GM23248 (cell line): ENCODE results near the gene GM2A. TPM values are rescaled to one million over a fixed set of nuclear protein-coding genes. Genes with fewer than 3 reads are reported as not detected.

Experiments used
- DNase-seq: peaks from one replicate; pipeline ENCODE4 v3.0.0-alpha.2; 2015
- H2AFZ ChIP-seq: fragments of 200-600 bp; sonication (generic); 2 replicates; pipeline ENCODE4 v1.6.1; 2016; ENCODE audit warnings: antibody characterized with exemption
- H3F3A ChIP-seq: fragments of 200-600 bp; sonication (generic); 2 replicates; pipeline ENCODE4 v1.6.1; 2016; ENCODE audit warnings: mild to moderate bottlenecking, antibody characterized with exemption, mixed run types; ENCODE audit not compliant: insufficient read depth
- H3K27ac ChIP-seq: fragments of 200-600 bp; sonication (generic); 2 replicates; pipeline ENCODE4 v1.5.1; 2016; ENCODE audit warnings: mild to moderate bottlenecking
- H3K27me3 ChIP-seq: fragments of 200-600 bp; sonication (generic); replicated peaks from 2 replicates; pipeline ENCODE4 v1.6.1; 2016; ENCODE audit warnings: mild to moderate bottlenecking; ENCODE audit not compliant: insufficient read depth
- H3K36me3 ChIP-seq: fragments of 200-600 bp; sonication (generic); 2 replicates; pipeline ENCODE4 v1.6.1; 2016; ENCODE audit warnings: low read depth, mild to moderate bottlenecking
- H3K4me1 ChIP-seq: fragments of 200-600 bp; sonication (generic); 2 replicates; pipeline ENCODE4 v1.6.1; 2016; ENCODE audit warnings: mild to moderate bottlenecking; ENCODE audit not compliant: insufficient read depth
- H3K4me2 ChIP-seq: fragments of 200-600 bp; sonication (generic); one replicate; pipeline ENCODE4 v1.6.1; 2016; ENCODE audit warnings: mild to moderate bottlenecking; ENCODE audit not compliant: unreplicated experiment
- H3K4me3 ChIP-seq: fragments of 200-600 bp; sonication (generic); 2 replicates; pipeline ENCODE4 v1.5.1; 2016; ENCODE audit warnings: mild to moderate bottlenecking
- H3K79me2 ChIP-seq: fragments of 200-600 bp; sonication (generic); 2 replicates; pipeline ENCODE4 v1.6.1; 2016; ENCODE audit warnings: mild to moderate bottlenecking; ENCODE audit not compliant: insufficient read depth
- H3K9ac ChIP-seq: fragments of 200-600 bp; sonication (generic); 2 replicates; pipeline ENCODE4 v1.6.1; 2016; ENCODE audit warnings: mild to moderate bottlenecking
- H3K9me2 ChIP-seq: fragments of 200-600 bp; sonication (generic); 2 replicates; pipeline ENCODE4 v1.6.1; 2016; ENCODE audit warnings: mixed run types, mild to moderate bottlenecking, moderate library complexity; ENCODE audit not compliant: insufficient read depth
- H3K9me3 ChIP-seq: fragments of 200-600 bp; sonication (generic); one replicate; pipeline ENCODE4 v1.6.1; 2017; ENCODE audit warnings: low read depth
- H4K20me1 ChIP-seq: fragments of 200-600 bp; sonication (generic); 2 replicates; pipeline ENCODE4 v1.6.0; 2016; ENCODE audit not compliant: insufficient read depth
- EZH2 ChIP-seq: fragments of 200-600 bp; sonication (generic); IDR thresholded peaks from 2 replicates; pipeline ENCODE4 v1.6.1; 2018; ENCODE audit warnings: antibody characterized with exemption, mild to moderate bottlenecking; ENCODE audit not compliant: insufficient read depth, poor library complexity, severe bottlenecking
- EZH2phosphoT487 ChIP-seq: fragments of 200-600 bp; sonication (generic); IDR thresholded peaks from 2 replicates; pipeline ENCODE4 v1.6.1; 2018; ENCODE audit warnings: antibody characterized with exemption, moderate library complexity, mild to moderate bottlenecking, low read depth; ENCODE audit not compliant: insufficient read depth
- WGBS, 2 experiments: methylation state at CpG; one replicate each; pipeline ENCODE4 v1.1.6; 2015 to 2017; ENCODE audit warnings: low lambda C conversion rate in 2 of 2, low coverage in 1 of 2; ENCODE audit errors: missing lambda C conversion rate in 2 of 2; 5-methylcytosine and 5-hydroxymethylcytosine counted together
- in situ Hi-C: fragments of 300-500 bp; cut with MboI; formaldehyde crosslinking; loops from 2 replicates; pipeline ENCODE4 v1.15.0; 2020
- polyA plus RNA-seq: library from polyadenylated mRNA; unstranded; fragments of >200 nt; fragmentation: Nextera tagmentation; extraction: Ambion mirVana; gene quantifications from 2 replicates; pipeline ENCODE4 v1.2.1, GENCODE V29; 2016
- total RNA-seq: library from RNA; depleted of rRNA; stranded (reverse); fragments of >200 nt; shearing (Covaris generic); gene quantifications from 2 replicates; pipeline ENCODE4 v1.2.3, GENCODE V29; 2014

Gene GM2A
- total and polyA plus RNA-seq, 2 experiments from 2014 or later, result 11.2 to 23.5 TPM

DNA sequence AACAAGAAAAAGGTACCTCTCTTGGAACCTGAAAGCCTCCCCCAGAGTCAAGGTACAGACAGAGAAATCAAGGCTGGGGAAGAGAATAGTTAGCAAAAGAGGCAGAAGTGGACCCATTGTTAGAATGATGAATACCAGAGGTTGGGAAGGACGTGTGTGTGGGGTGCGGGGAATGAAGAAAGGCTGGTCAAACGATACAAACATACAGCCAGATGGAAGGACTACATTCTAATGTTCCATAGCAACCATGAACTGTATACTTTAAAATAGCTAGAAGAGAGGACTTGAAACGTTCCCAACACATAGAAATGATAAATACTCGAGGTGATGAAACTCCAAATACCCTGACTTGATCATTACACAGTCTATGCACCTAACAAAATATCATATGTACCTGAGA, 36.2 kb upstream of the GM2A start:
- Histone ChIP-seq H3K27ac (no peak overlapping the region), H2AFZ (no peak overlapping the region), H3K4me1 (no peaks in the 10 kb centered on the region), H3K36me3 (no peaks in the 10 kb centered on the region), H3K9me3 (no peaks in the 10 kb centered on the region), H3K4me3 (no peak overlapping the region), H3K9ac (no peak overlapping the region), H3K4me2 (no peak overlapping the region), H3K27me3 (no peaks in the 10 kb centered on the region), H3F3A (no peaks in the 10 kb centered on the region), H3K79me2 (no peaks in the 10 kb centered on the region), H4K20me1 (no peaks in the 10 kb centered on the region), H3K9me2 (no peaks in the 10 kb centered on the region)
- no peak for TF ChIP-seq EZH2phosphoT487
- TF ChIP-seq EZH2, result no peak
- in situ Hi-C loops, result no loop called here
- no peak for DNase-seq
- 48 to 51% methylated on average over 5 of the region's 5 CpGs for WGBS, 2 experiments

DNA sequence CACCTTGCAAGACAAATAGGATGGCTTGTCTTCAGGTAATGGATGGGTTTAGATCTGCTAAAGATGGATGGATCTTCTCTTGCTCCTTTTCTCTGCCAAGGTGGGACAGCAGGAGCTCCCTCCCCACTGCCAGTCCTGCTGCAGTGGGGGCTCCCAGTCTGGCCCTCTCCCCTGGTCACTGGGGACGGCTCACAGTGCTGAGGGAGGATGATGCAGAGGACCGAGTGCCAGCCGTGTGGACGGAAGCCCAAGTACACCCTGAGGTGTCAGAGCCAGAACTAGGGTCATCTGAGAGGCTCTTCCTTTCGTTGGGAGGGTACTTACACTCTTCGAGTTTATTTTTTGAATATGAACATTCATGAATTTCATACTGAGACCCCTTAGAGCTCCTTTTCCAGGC, 34.8 kb upstream of the GM2A start:
- no peak overlapping the region for H3K27ac ChIP-seq
- H3K36me3 ChIP-seq, result no peaks in the 10 kb centered on the region
- H3K27me3 ChIP-seq, result no peaks in the 10 kb centered on the region
- H3F3A ChIP-seq, result no peaks in the 10 kb centered on the region
- DNase-seq, result no peak
- H3K4me3 ChIP-seq, result no peak overlapping the region
- no peak overlapping the region for H2AFZ ChIP-seq
- H3K4me2 ChIP-seq, result no peak overlapping the region
- TF ChIP-seq EZH2 (no peak), EZH2phosphoT487 (no peak)
- H3K79me2 ChIP-seq, result no peaks in the 10 kb centered on the region
- H3K9me3 ChIP-seq, result no peaks in the 10 kb centered on the region
- WGBS, 2 experiments, result 59 to 67% methylated on average over 6 of the region's 6 CpGs
- H3K4me1 ChIP-seq, result no peaks in the 10 kb centered on the region
- in situ Hi-C loops, result no loop called here
- no peaks in the 10 kb centered on the region for H4K20me1 ChIP-seq
- H3K9ac ChIP-seq, result no peak overlapping the region
- H3K9me2 ChIP-seq, result no peaks in the 10 kb centered on the region

DNA sequence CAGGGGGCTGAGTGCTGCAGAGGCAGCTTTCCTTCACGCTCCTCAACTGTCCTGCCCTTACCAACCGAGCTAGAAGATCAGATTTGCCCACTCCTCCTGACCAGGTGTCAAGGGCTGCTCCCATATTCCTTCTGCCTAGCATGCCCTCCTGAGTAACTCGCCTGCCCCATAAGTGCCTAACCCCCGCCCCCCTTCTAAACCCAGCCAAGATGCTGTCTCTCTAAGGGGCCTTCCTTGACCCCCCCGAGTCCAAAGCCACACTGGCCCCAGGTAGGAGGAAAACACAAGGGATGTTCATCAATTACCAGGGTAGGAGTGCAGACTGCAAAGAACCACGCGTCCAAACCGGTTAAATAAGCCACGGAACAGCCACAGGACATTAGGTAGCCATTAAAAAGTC, 33.8 kb upstream of the GM2A start:
- no peak overlapping the region for H3K4me3 ChIP-seq
- no peak for DNase-seq
- H3K4me2 ChIP-seq, result no peak overlapping the region
- in situ Hi-C loops, result no loop called here
- 85 to 91% methylated on average over 8 to 9 of the region's 9 CpGs for WGBS, 2 experiments
- H3K9me2 ChIP-seq, result no peaks in the 10 kb centered on the region
- TF ChIP-seq EZH2, result no peak
- TF ChIP-seq EZH2phosphoT487, result no peak
- H3K36me3 ChIP-seq, result no peaks in the 10 kb centered on the region
- no peaks in the 10 kb centered on the region; the same call in 1 of the 2 replicates for H3F3A ChIP-seq
- H3K27ac ChIP-seq, result no peak overlapping the region
- no peak overlapping the region for H3K9ac ChIP-seq
- H3K27me3 ChIP-seq, result no peaks in the 10 kb centered on the region
- no peak overlapping the region for H2AFZ ChIP-seq
- no peaks in the 10 kb centered on the region for H3K4me1 ChIP-seq
- H4K20me1 ChIP-seq, result no peaks in the 10 kb centered on the region
- H3K9me3 ChIP-seq, result no peaks in the 10 kb centered on the region
- H3K79me2 ChIP-seq, result no peaks in the 10 kb centered on the region

DNA sequence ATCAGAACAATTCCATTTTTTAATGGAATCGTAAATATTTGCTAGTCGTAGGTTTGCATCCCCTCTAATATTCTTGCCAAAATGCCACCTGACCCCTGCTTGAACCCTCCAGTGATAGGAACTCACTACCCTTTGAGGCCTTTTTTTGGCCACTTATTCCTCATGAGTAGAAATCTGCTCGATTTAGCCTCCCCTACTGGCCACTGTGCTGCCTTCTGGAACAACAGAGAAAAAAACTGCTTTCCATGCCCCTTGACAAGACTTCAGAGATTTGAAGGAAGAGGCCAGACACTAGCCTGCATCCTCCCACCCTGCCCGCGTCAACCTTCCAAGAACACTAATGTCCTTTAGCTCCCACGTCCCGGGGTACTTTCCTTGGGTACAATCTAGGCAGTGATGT, 33.2 kb upstream of the GM2A start:
- no peak overlapping the region for H3K4me3 ChIP-seq

DNA sequence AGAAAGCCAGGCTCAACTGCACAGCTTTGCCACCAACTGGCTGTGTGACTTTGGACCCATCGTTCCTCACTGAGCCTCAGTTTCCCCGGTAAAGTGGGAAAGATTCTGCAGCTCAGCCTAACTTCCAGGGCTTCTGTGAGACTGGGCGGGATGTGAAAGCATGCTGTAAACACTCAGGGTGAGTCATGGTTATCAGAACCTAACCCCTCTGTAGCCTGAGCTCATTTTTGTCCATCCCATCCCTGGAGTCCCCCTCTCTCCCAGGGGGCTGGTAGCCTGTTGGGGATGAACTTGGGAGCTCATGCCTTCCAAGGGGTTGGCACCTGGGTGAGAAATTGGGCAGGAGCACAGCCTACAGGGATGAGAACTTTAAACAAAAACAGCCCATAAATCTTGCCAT, 31.4 kb upstream of the GM2A start:
- Histone ChIP-seq H3K9me2 (no peaks in the 10 kb centered on the region), H3F3A (no peaks in the 10 kb centered on the region; the same call in 1 of the 2 replicates), H3K4me2 (no peak overlapping the region), H3K4me3 (no peak overlapping the region), H3K79me2 (no peaks in the 10 kb centered on the region), H3K36me3 (no peaks in the 10 kb centered on the region), H3K9me3 (no peaks in the 10 kb centered on the region), H3K27me3 (no peaks in the 10 kb centered on the region), H2AFZ (no peak overlapping the region), H3K9ac (no peak overlapping the region), H4K20me1 (no peaks in the 10 kb centered on the region), H3K27ac (no peak overlapping the region), H3K4me1 (no peaks in the 10 kb centered on the region)
- TF ChIP-seq EZH2 (no peak), EZH2phosphoT487 (no peak)
- peak; percentile 54 for DNase-seq
- in situ Hi-C loops, result no loop called here
- WGBS, 2 experiments, result 41 to 46% methylated on average over 3 of the region's 3 CpGs

More for the DNA sequence above, 33.2 kb upstream of the GM2A start:
- H3K79me2 ChIP-seq, result no peaks in the 10 kb centered on the region
- no peaks in the 10 kb centered on the region for H3K27me3 ChIP-seq
- H4K20me1 ChIP-seq, result no peaks in the 10 kb centered on the region
- H3K27ac ChIP-seq, result no peak overlapping the region
- no peaks in the 10 kb centered on the region for H3K9me2 ChIP-seq
- H3F3A ChIP-seq, result no peaks in the 10 kb centered on the region; the same call in 1 of the 2 replicates
- H3K9ac ChIP-seq, result no peak overlapping the region
- H3K4me1 ChIP-seq, result no peaks in the 10 kb centered on the region
- no peaks in the 10 kb centered on the region for H3K9me3 ChIP-seq
- 86 to 91% methylated on average over 7 of the region's 7 CpGs for WGBS, 2 experiments
- TF ChIP-seq EZH2 (no peak), EZH2phosphoT487 (no peak)
- in situ Hi-C loops, result no loop called here
- no peak for DNase-seq
- H3K36me3 ChIP-seq, result no peaks in the 10 kb centered on the region
- no peak overlapping the region for H3K4me2 ChIP-seq
- no peak overlapping the region for H2AFZ ChIP-seq
